ENCODE measurements around the gene RFX8. TPM values are rescaled to one million over a fixed set of nuclear protein-coding genes. Genes with fewer than 3 reads are reported as not detected.

The RFX8 gene
- total and polyA plus RNA-seq, 8 donors: 0.13 to 0.92 TPM; not detected in 6

DNA sequence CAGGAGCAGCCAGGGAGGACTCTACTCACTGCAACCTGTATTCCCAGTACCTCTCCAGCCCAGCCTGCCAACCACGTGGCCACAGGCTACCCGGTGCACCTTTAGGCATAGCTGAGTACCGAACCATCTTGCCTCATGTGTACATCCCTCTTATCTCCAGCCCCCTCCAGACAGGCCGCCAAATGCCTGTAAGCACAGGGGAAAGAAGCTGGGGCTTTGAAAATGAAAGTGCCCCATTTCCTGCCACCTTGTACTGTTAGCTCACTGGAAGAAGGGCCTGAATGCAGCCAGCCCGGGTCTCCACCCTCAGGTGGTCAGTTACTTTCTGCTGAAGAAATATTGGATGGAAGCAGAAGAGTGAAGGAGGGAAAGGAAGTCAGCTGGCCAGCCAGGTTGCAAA is 27.2 kb upstream of the RFX8 start:
- WGBS, 5 donors: 76 to 83% (median 80%) methylated on average over 5 of the region's 5 CpGs
- Histone ChIP-seq H3K4me3 (no peak overlapping the region), H3K4me1 (peaks cover 0 to 23% (median 9%) of the 10 kb centered on the region in 4 donors), H3K36me3 (no peaks in the 10 kb centered on the region), H3K27ac (no peak overlapping the region), H3K9me3 (no peaks in the 10 kb centered on the region), H3K27me3 (no peaks in the 10 kb centered on the region)
- intact Hi-C loops (cut with DNase I; ENCODE audit: low total_unique reads): no loop called here
- TF ChIP-seq POLR2AphosphoS5 (IDR thresholded peaks at IDR 0.05) (no peak), POLR2A (IDR thresholded peaks at IDR 0.05) (no peak), EP300 (IDR thresholded peaks at IDR 0.05) (no peak)
- TF ChIP-seq, protein P1, sequence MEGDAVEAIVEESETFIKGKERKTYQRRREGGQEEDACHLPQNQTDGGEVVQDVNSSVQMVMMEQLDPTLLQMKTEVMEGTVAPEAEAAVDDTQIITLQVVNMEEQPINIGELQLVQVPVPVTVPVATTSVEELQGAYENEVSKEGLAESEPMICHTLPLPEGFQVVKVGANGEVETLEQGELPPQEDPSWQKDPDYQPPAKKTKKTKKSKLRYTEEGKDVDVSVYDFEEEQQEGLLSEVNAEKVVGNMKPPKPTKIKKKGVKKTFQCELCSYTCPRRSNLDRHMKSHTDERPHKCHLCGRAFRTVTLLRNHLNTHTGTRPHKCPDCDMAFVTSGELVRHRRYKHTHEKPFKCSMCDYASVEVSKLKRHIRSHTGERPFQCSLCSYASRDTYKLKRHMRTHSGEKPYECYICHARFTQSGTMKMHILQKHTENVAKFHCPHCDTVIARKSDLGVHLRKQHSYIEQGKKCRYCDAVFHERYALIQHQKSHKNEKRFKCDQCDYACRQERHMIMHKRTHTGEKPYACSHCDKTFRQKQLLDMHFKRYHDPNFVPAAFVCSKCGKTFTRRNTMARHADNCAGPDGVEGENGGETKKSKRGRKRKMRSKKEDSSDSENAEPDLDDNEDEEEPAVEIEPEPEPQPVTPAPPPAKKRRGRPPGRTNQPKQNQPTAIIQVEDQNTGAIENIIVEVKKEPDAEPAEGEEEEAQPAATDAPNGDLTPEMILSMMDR (IDR thresholded peaks at IDR 0.05): no peak
- DNase-seq: no peak

DNA sequence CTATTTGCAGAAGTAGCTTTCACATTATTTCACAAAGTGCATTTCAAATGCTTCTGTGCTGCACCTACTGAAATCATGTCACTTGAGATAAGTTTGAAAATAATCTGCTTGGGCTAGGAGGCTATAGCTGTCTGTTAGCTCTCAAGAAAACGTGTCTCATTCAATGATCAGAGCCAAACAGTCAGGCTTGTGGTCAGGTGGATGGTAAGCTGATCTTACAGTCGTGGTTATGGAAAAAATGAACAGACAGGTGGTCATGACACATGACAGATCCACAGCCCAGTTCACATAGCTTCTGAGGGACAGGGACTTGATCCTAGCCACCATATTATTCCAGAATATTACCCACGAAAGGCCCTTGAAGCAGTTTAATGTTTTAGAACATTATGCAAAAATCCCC is 26.5 kb upstream of the RFX8 start:
- Histone ChIP-seq H3K36me3 (no peaks in the 10 kb centered on the region), H3K9me3 (no peaks in the 10 kb centered on the region), H3K4me3 (no peak overlapping the region), H3K27me3 (no peaks in the 10 kb centered on the region), H3K27ac (peak overlapping the region in 1 of 5 donors; percentile 30), H3K4me1 (peaks cover 0 to 23% (median 9%) of the 10 kb centered on the region in 4 donors)
- WGBS, 5 donors: 47 to 59% (median 51%) methylated on average over 3 of the region's 3 CpGs
- TF ChIP-seq EP300 (IDR thresholded peaks at IDR 0.05): no peak
- TF ChIP-seq POLR2AphosphoS5 (IDR thresholded peaks at IDR 0.05): no peak
- TF ChIP-seq POLR2A (IDR thresholded peaks at IDR 0.05): no peak
- TF ChIP-seq, protein P1 (IDR thresholded peaks at IDR 0.05): no peak
- no peak for DNase-seq
- intact Hi-C loops (cut with DNase I; ENCODE audit: low total_unique reads): no loop called here

DNA sequence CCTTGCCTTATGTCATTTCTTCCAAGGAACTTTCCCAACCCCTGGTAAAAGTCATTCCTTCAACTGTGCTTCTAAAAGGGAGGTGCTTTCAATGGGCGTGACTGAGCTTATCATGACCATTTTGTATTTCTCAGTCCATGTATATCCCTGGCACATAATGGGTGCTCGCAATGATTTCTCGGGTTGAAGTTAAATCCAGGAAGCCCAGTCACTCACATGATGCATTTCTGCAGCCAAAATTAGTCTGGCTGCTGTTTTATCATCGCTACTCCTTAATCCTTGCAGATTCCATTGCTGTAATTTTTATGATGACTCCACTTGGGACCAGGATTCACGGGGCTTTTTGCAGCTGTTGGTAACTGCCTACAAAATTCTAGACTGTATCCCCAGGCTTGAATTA is 25.9 kb upstream of the RFX8 start:
- H3K36me3 ChIP-seq: no peaks in the 10 kb centered on the region
- peak overlapping the region in 1 of 5 donors; percentile 30 for H3K27ac ChIP-seq
- H3K9me3 ChIP-seq: no peaks in the 10 kb centered on the region
- peak in 1 of 3 donors; percentile 5 for TF ChIP-seq POLR2AphosphoS5 (IDR thresholded peaks at IDR 0.05)
- TF ChIP-seq, protein P1 (IDR thresholded peaks at IDR 0.05): no peak
- H3K4me1 ChIP-seq: peaks cover 0 to 23% (median 9%) of the 10 kb centered on the region in 4 donors
- intact Hi-C loops (cut with DNase I; ENCODE audit: low total_unique reads): no loop called here
- no peak for DNase-seq
- H3K27me3 ChIP-seq: no peaks in the 10 kb centered on the region
- H3K4me3 ChIP-seq: no peak overlapping the region
- 28 to 57% (median 50%) methylated on average over 5 of the region's 5 CpGs for WGBS, 5 donors

DNA sequence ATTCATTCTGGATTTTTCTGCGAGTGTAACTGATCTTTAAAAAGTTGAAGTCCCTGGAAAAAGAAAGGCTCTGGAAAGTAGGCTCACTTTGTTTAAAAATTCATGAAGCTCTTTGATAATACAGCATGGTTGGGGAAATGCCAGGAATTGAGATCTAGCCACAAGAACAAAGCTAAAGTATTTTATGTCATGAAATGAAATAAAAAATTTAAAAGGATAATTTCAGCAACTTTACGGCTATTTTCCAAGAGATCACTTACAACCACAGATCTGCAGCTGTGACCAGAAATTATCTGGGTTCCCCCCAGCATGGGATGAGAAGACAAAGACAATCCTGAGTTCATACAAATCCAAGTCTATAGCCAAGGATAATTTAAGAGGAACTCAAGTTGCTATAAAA is 25.3 kb upstream of the RFX8 start:
- H3K27ac ChIP-seq: no peak overlapping the region

More for the DNA sequence above, 25.3 kb upstream of the RFX8 start:
- peaks cover 0 to 23% (median 9%) of the 10 kb centered on the region in 4 donors for H3K4me1 ChIP-seq
- H3K4me3 ChIP-seq: no peak overlapping the region
- intact Hi-C loops (cut with DNase I; ENCODE audit: low total_unique reads): no loop called here
- DNase-seq: peak in 1 of 2 donors; percentile 44
- TF ChIP-seq, protein P1 (IDR thresholded peaks at IDR 0.05): no peak
- TF ChIP-seq POLR2AphosphoS5 (IDR thresholded peaks at IDR 0.05): no peak
- no peak for TF ChIP-seq EP300 (IDR thresholded peaks at IDR 0.05)
- TF ChIP-seq POLR2A (IDR thresholded peaks at IDR 0.05): no peak
- no peaks in the 10 kb centered on the region for H3K36me3 ChIP-seq
- H3K9me3 ChIP-seq: no peaks in the 10 kb centered on the region
- H3K27me3 ChIP-seq: no peaks in the 10 kb centered on the region
- WGBS, 5 donors: 36 to 63% (median 49%) methylated on average over 2 of the region's 2 CpGs

Measured in stomach (tissue), 9 donors.